Measurements from ENCODE around the gene TFF3. TPM values are rescaled to one million over a fixed set of nuclear protein-coding genes. Genes with fewer than 3 reads are reported as not detected.

Gene TFF3
- polyA plus RNA-seq, 1 donor = 585 TPM

GRCh38 chr21:42316891-42317290 is 1.7 kb upstream of the TFF3 start:
- Histone ChIP-seq H3K4me3 (ENCODE audit: low read length) (peak overlapping the region; percentile 28), H3K9me3 (ENCODE audit: control insufficient read depth, low read depth, low read length) (peaks cover 3% of the 10 kb centered on the region), H3K4me1 (ENCODE audit: control insufficient read depth, insufficient read depth, low read length) (peaks cover 87% of the 10 kb centered on the region), H3K27me3 (ENCODE audit: control insufficient read depth, insufficient read depth, low read length) (no peaks in the 10 kb centered on the region), H3K27ac (ENCODE audit: low read length) (peak overlapping the region; percentile 97), H3K36me3 (ENCODE audit: control insufficient read depth, insufficient read depth, low read length) (no peaks in the 10 kb centered on the region)
- no CpG with 5 or more reads among the region's 16 CpGs for WGBS (ENCODE audit: insufficient coverage, low lambda C conversion rate)
- peak; percentile 87 to 95 for DNase-seq

- WGBS (ENCODE audit: insufficient coverage, low lambda C conversion rate) = no CpG with 5 or more reads among the region's 6 CpGs
- DNase-seq = peak; percentile 71 to 87
- H3K27ac ChIP-seq (ENCODE audit: low read length) = peak overlapping the region; percentile 97
Observed at GRCh38 chr21:42314616-42315295, 453 bp downstream of the TFF3 start.

GRCh38 chr21:42313501-42313969 is 1.7 kb downstream of the TFF3 start:
- peak in 1 of 2 donors; percentile 81 for DNase-seq
- H3K27ac ChIP-seq (ENCODE audit: low read length) = peak overlapping the region; percentile 97
- no CpG with 5 or more reads among the region's 13 CpGs for whole genome bisulfite sequencing (ENCODE audit: insufficient coverage, low lambda C conversion rate)
- no peaks in the 10 kb centered on the region for H3K9me3 ChIP-seq (ENCODE audit: control insufficient read depth, low read depth, low read length)
- H3K4me1 ChIP-seq (ENCODE audit: control insufficient read depth, insufficient read depth, low read length) = peaks cover 90% of the 10 kb centered on the region
- peak overlapping the region; percentile 33 for H3K4me3 ChIP-seq (ENCODE audit: low read length)
- no peaks in the 10 kb centered on the region for H3K27me3 ChIP-seq (ENCODE audit: control insufficient read depth, insufficient read depth, low read length)
- no peaks in the 10 kb centered on the region for H3K36me3 ChIP-seq (ENCODE audit: control insufficient read depth, insufficient read depth, low read length)

More at GRCh38 chr21:42314616-42315295, 453 bp downstream of the TFF3 start:
- no peaks in the 10 kb centered on the region for H3K36me3 ChIP-seq (ENCODE audit: control insufficient read depth, insufficient read depth, low read length)
- H3K9me3 ChIP-seq (ENCODE audit: control insufficient read depth, low read depth, low read length) = no peaks in the 10 kb centered on the region
- H3K4me3 ChIP-seq (ENCODE audit: low read length) = peak overlapping the region; percentile 33
- H3K27me3 ChIP-seq (ENCODE audit: control insufficient read depth, insufficient read depth, low read length) = no peaks in the 10 kb centered on the region
- H3K4me1 ChIP-seq (ENCODE audit: control insufficient read depth, insufficient read depth, low read length) = peaks cover 94% of the 10 kb centered on the region

- Histone ChIP-seq H3K9me3 (ENCODE audit: control insufficient read depth, low read depth, low read length) (no peaks in the 10 kb centered on the region), H3K4me1 (ENCODE audit: control insufficient read depth, insufficient read depth, low read length) (peaks cover 81% of the 10 kb centered on the region), H3K27ac (ENCODE audit: low read length) (peak overlapping the region; percentile 97), H3K4me3 (ENCODE audit: low read length) (peak overlapping the region; percentile 33), H3K27me3 (ENCODE audit: control insufficient read depth, insufficient read depth, low read length) (no peaks in the 10 kb centered on the region), H3K36me3 (ENCODE audit: control insufficient read depth, insufficient read depth, low read length) (no peaks in the 10 kb centered on the region)
- no CpG with 5 or more reads among the region's 16 CpGs for WGBS (ENCODE audit: insufficient coverage, low lambda C conversion rate)
- DNase-seq = peak; percentile 61 to 77
Observed at GRCh38 chr21:42312626-42313104, 2.5 kb downstream of the TFF3 start.

GRCh38 chr21:42311816-42312625 is 3.2 kb downstream of the TFF3 start:
- peak in 1 of 2 donors; percentile 73 for DNase-seq
- Histone ChIP-seq H3K36me3 (ENCODE audit: control insufficient read depth, insufficient read depth, low read length) (no peaks in the 10 kb centered on the region), H3K4me3 (ENCODE audit: low read length) (no peak overlapping the region), H3K4me1 (ENCODE audit: control insufficient read depth, insufficient read depth, low read length) (peaks cover 74% of the 10 kb centered on the region), H3K27ac (ENCODE audit: low read length) (peak overlapping the region; percentile 97), H3K9me3 (ENCODE audit: control insufficient read depth, low read depth, low read length) (no peaks in the 10 kb centered on the region), H3K27me3 (ENCODE audit: control insufficient read depth, insufficient read depth, low read length) (no peaks in the 10 kb centered on the region)
- WGBS (ENCODE audit: insufficient coverage, low lambda C conversion rate) = no CpG with 5 or more reads among the region's 21 CpGs

- no peak overlapping the region for H3K4me3 ChIP-seq (ENCODE audit: low read length)
- peak in 1 of 2 donors; percentile 46 for DNase-seq
- H3K4me1 ChIP-seq (ENCODE audit: control insufficient read depth, insufficient read depth, low read length) = peaks cover 67% of the 10 kb centered on the region
- H3K27me3 ChIP-seq (ENCODE audit: control insufficient read depth, insufficient read depth, low read length) = no peaks in the 10 kb centered on the region
- WGBS (ENCODE audit: insufficient coverage, low lambda C conversion rate) = no CpG with 5 or more reads among the region's 14 CpGs
- peak overlapping the region; percentile 97 for H3K27ac ChIP-seq (ENCODE audit: low read length)
- H3K36me3 ChIP-seq (ENCODE audit: control insufficient read depth, insufficient read depth, low read length) = no peaks in the 10 kb centered on the region
- no peaks in the 10 kb centered on the region for H3K9me3 ChIP-seq (ENCODE audit: control insufficient read depth, low read depth, low read length)
Observed at GRCh38 chr21:42311160-42311559, 4.0 kb downstream of the TFF3 start.

- no peaks in the 10 kb centered on the region for H3K27me3 ChIP-seq (ENCODE audit: control insufficient read depth, insufficient read depth, low read length)
- DNase-seq = peak in 1 of 2 donors; percentile 27
Observed at GRCh38 chr21:42310411-42311001, 4.7 kb downstream of the TFF3 start.

GRCh38 chr21:42309753-42310213 is 5.4 kb downstream of the TFF3 start:
- no peaks in the 10 kb centered on the region for H3K36me3 ChIP-seq (ENCODE audit: control insufficient read depth, insufficient read depth, low read length)
- H3K4me1 ChIP-seq (ENCODE audit: control insufficient read depth, insufficient read depth, low read length) = peaks cover 53% of the 10 kb centered on the region
- WGBS (ENCODE audit: insufficient coverage, low lambda C conversion rate) = no CpG with 5 or more reads among the region's 22 CpGs
- no peaks in the 10 kb centered on the region for H3K27me3 ChIP-seq (ENCODE audit: control insufficient read depth, insufficient read depth, low read length)
- DNase-seq = peak; percentile 55 to 63
- H3K4me3 ChIP-seq (ENCODE audit: low read length) = no peak overlapping the region
- H3K27ac ChIP-seq (ENCODE audit: low read length) = no peak overlapping the region
- no peaks in the 10 kb centered on the region for H3K9me3 ChIP-seq (ENCODE audit: control insufficient read depth, low read depth, low read length)

More at GRCh38 chr21:42310411-42311001, 4.7 kb downstream of the TFF3 start:
- no peaks in the 10 kb centered on the region for H3K9me3 ChIP-seq (ENCODE audit: control insufficient read depth, low read depth, low read length)
- peaks cover 61% of the 10 kb centered on the region for H3K4me1 ChIP-seq (ENCODE audit: control insufficient read depth, insufficient read depth, low read length)
- peak overlapping the region; percentile 97 for H3K27ac ChIP-seq (ENCODE audit: low read length)
- WGBS (ENCODE audit: insufficient coverage, low lambda C conversion rate) = no CpG with 5 or more reads among the region's 12 CpGs
- H3K4me3 ChIP-seq (ENCODE audit: low read length) = no peak overlapping the region
- H3K36me3 ChIP-seq (ENCODE audit: control insufficient read depth, insufficient read depth, low read length) = no peaks in the 10 kb centered on the region

- DNase-seq = no peak
- no peaks in the 10 kb centered on the region for H3K36me3 ChIP-seq (ENCODE audit: control insufficient read depth, insufficient read depth, low read length)
- H3K4me3 ChIP-seq (ENCODE audit: low read length) = no peak overlapping the region
- peaks cover 47% of the 10 kb centered on the region for H3K4me1 ChIP-seq (ENCODE audit: control insufficient read depth, insufficient read depth, low read length)
- H3K27me3 ChIP-seq (ENCODE audit: control insufficient read depth, insufficient read depth, low read length) = no peaks in the 10 kb centered on the region
- no peak overlapping the region for H3K27ac ChIP-seq (ENCODE audit: low read length)
- no peaks in the 10 kb centered on the region for H3K9me3 ChIP-seq (ENCODE audit: control insufficient read depth, low read depth, low read length)
- no CpG with 5 or more reads among the region's 23 CpGs for WGBS (ENCODE audit: insufficient coverage, low lambda C conversion rate)
Observed at GRCh38 chr21:42308914-42309752, 6.1 kb downstream of the TFF3 start.

Measured in large intestine (tissue), 3 donors.